ENCODE measurements around the gene NOXRED1. TPM values are rescaled to one million over a fixed set of nuclear protein-coding genes. Genes with fewer than 3 reads are reported as not detected.

NOXRED1 gene
- total RNA-seq, 1 donor from 2014 or later = 0.14 TPM

DNA sequence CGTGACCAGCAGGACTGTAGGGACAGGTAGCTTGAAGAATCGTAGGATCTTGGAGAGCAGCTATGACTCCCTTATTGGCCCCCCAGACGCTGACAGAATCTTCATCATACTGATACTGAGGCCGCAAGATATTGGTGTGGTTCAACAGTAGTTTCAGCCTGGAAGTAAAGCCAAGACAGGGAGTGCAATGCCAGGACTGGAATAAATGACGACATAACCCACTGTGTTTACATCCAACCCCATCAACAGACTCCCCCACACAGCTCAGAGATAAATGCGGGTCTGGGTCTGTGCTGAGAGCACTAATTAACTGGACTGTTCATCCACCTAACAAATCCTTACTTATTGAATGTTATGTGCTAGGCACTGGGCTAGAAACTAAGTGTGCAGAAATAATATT is 16.6 kb downstream of the NOXRED1 start:
- TF ChIP-seq, protein P1, sequence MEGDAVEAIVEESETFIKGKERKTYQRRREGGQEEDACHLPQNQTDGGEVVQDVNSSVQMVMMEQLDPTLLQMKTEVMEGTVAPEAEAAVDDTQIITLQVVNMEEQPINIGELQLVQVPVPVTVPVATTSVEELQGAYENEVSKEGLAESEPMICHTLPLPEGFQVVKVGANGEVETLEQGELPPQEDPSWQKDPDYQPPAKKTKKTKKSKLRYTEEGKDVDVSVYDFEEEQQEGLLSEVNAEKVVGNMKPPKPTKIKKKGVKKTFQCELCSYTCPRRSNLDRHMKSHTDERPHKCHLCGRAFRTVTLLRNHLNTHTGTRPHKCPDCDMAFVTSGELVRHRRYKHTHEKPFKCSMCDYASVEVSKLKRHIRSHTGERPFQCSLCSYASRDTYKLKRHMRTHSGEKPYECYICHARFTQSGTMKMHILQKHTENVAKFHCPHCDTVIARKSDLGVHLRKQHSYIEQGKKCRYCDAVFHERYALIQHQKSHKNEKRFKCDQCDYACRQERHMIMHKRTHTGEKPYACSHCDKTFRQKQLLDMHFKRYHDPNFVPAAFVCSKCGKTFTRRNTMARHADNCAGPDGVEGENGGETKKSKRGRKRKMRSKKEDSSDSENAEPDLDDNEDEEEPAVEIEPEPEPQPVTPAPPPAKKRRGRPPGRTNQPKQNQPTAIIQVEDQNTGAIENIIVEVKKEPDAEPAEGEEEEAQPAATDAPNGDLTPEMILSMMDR (IDR thresholded peaks at IDR 0.05; ENCODE audit: borderline replicate concordance) = no peak
- no peak overlapping the region for H3K27ac ChIP-seq (replicated peaks)

DNA sequence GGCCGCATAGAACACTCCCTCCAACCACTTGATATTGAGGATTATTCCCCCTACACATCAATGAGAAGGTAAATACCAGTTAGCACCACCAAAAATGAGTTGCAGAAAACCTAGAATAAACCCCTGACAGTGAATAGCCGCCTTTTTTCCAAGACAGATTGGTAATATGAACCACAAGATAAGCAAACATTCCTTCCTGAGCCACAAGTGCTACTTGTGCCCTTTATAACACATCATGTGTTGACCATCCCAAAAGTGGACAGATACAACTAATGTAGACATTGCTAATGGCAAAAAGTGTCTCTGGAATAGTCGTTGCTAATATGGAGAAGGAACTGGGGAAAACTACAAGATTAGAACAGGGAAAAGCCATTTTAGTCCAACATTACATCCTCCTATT is 17.2 kb downstream of the NOXRED1 start:
- TF ChIP-seq, protein P1 (IDR thresholded peaks at IDR 0.05; ENCODE audit: borderline replicate concordance) = no peak
- Histone ChIP-seq H3K36me3 (no peaks in the 10 kb centered on the region), H3K4me1 (no peaks in the 10 kb centered on the region), H3K27me3 (ENCODE audit: low read depth) (no peaks in the 10 kb centered on the region), H3K27ac (replicated peaks) (no peak overlapping the region), H3K4me3 (no peak overlapping the region), H3K9me3 (replicated peaks) (no peaks in the 10 kb centered on the region)
- intact Hi-C loops (cut with micrococcal nuclease) = no loop called here
- DNase-seq = no peak

More for the DNA sequence above, 16.6 kb downstream of the NOXRED1 start:
- no peaks in the 10 kb centered on the region for H3K9me3 ChIP-seq (replicated peaks)
- H3K27me3 ChIP-seq (ENCODE audit: low read depth) = no peaks in the 10 kb centered on the region
- no peak for DNase-seq
- intact Hi-C loops (cut with micrococcal nuclease) = no loop called here
- H3K4me1 ChIP-seq = no peaks in the 10 kb centered on the region
- no peaks in the 10 kb centered on the region for H3K36me3 ChIP-seq
- H3K4me3 ChIP-seq = no peak overlapping the region

DNA sequence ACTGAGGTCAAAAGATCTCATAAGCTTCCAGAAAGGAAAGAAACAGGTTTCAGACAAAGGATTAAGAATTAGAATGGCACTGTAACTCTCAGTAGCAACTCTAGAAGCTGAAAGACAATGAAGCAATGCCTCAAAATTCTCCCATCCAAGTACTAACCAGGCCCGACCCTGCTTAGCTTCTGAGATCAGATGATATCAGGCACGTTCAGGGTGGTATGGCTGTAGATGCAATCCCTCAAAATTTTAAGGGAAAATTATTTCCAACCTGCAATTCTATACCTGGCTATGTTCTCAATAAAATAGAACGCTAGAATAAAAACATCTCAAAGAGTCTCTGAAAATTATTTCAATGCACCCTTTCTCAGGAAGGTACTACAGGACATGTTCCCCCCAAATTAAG is 19.6 kb downstream of the NOXRED1 start:
- no peaks in the 10 kb centered on the region for H3K36me3 ChIP-seq
- TF ChIP-seq, protein P1 (IDR thresholded peaks at IDR 0.05; ENCODE audit: borderline replicate concordance) = no peak
- H3K27ac ChIP-seq (replicated peaks) = no peak overlapping the region
- no peak overlapping the region for H3K4me3 ChIP-seq
- no peak for DNase-seq
- intact Hi-C loops (cut with micrococcal nuclease) = no loop called here
- no peaks in the 10 kb centered on the region for H3K4me1 ChIP-seq
- H3K27me3 ChIP-seq (ENCODE audit: low read depth) = no peaks in the 10 kb centered on the region
- no peaks in the 10 kb centered on the region for H3K9me3 ChIP-seq (replicated peaks)

DNA sequence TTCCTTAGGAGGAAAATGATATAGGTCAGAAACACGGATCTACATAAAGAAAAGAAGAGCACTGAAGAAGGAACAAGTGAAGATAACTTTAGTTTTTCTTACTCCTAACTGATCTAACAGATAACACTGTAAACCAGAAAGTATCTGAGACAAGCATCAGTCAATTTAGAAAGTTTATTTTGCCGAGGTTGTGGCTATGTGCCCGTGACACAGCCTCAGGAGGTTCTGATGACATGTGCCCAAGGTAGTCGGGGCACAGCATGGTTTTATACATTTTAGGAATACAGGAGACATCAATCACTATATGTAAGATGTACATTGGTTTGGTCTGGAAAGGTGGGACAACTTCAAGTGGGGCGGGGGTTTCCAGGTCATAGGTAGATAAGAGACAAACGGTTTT is 23.1 kb downstream of the NOXRED1 start:
- Histone ChIP-seq H3K27me3 (ENCODE audit: low read depth) (no peaks in the 10 kb centered on the region), H3K4me3 (no peak overlapping the region), H3K9me3 (replicated peaks) (no peaks in the 10 kb centered on the region), H3K27ac (replicated peaks) (no peak overlapping the region), H3K4me1 (no peaks in the 10 kb centered on the region), H3K36me3 (no peaks in the 10 kb centered on the region)
- intact Hi-C loops (cut with micrococcal nuclease) = no loop called here
- no peak for DNase-seq
- TF ChIP-seq, protein P1 (IDR thresholded peaks at IDR 0.05; ENCODE audit: borderline replicate concordance) = no peak

DNA sequence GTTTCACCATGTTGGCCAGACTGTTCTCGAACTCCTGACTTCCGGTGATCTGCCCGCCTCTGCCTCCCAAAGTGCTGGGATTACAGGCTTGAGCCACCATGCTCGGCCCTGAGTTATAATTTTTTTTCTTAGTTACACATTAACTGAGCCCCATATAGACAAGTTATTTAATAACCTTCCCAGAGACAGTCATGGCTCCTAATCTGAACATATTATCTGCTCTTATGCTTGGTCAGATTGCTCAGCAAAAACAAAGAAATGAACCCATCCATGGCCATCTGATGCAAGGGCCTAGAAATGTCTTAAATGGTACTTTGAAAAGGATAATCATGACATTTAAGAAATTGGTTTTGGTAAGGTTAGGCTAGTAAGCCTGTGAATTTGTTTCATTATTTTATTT is 33.1 kb downstream of the NOXRED1 start:
- H3K9me3 ChIP-seq (replicated peaks) = no peaks in the 10 kb centered on the region
- intact Hi-C loops (cut with micrococcal nuclease) = no loop called here
- TF ChIP-seq, protein P1 (IDR thresholded peaks at IDR 0.05; ENCODE audit: borderline replicate concordance) = no peak
- no peak overlapping the region for H3K4me3 ChIP-seq
- H3K4me1 ChIP-seq = no peaks in the 10 kb centered on the region
- no peaks in the 10 kb centered on the region for H3K27me3 ChIP-seq (ENCODE audit: low read depth)
- no peak overlapping the region for H3K27ac ChIP-seq (replicated peaks)
- no peaks in the 10 kb centered on the region for H3K36me3 ChIP-seq
- DNase-seq = no peak

DNA sequence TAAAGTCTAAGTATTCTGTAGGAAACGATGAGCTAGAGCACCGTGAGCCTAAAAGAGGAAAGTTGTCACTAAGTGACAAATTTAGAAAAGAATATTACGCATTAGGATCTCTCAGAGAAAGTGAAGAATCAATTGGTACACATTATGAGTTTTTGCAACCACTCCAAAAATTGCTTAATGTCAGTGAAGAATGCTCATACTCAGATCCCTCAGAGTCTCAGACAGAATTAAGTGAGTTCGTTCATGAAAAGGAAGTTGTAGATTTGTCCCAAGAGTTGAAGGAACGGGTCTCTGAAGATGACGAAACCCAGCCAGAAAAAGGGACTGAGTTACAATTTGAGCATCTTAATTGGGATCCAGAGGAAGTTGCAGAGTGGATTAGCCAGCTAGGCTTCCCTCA is 44.6 kb downstream of the NOXRED1 start:
- Histone ChIP-seq H3K4me3 (no peak overlapping the region), H3K4me1 (peaks cover 23% of the 10 kb centered on the region), H3K36me3 (no peaks in the 10 kb centered on the region), H3K27me3 (ENCODE audit: low read depth) (no peaks in the 10 kb centered on the region), H3K9me3 (replicated peaks) (no peaks in the 10 kb centered on the region), H3K27ac (replicated peaks) (no peak overlapping the region)
- intact Hi-C loops (cut with micrococcal nuclease) = no loop called here
- DNase-seq = no peak
- TF ChIP-seq, protein P1 (IDR thresholded peaks at IDR 0.05; ENCODE audit: borderline replicate concordance) = no peak

Data from left ventricle myocardium inferior (tissue), 1 donor.